Tibial nerve (tissue), 4 donors: ENCODE data around the gene TULP4. TPM values are rescaled to one million over a fixed set of nuclear protein-coding genes. Genes with fewer than 3 reads are reported as not detected.

Experiments used
- DNase-seq, 2 donors: peaks; one replicate each; pipeline ENCODE4 v3.0.0-alpha.2; 2019; ENCODE audit warnings: low spot score in 2 of 2
- H3K27ac ChIP-seq, 4 donors: fragments of 200-600 bp; sonication (generic) in 3 of 4; one replicate each; pipeline ENCODE4 v1.5.1; 2017 to 2019; ENCODE audit warnings: mild to moderate bottlenecking in 1 of 4
- H3K27me3 ChIP-seq, 2 donors: fragments of 200-600 bp; sonication (generic) in 1 of 2; one replicate each; pipeline versions ENCODE4 v1.5.1 to v1.6.0; 2017 to 2019
- H3K36me3 ChIP-seq, 3 donors: fragments of 200-600 bp; sonication (generic); one replicate each; pipeline ENCODE4 v1.5.1; 2018 to 2019
- H3K4me1 ChIP-seq, 4 donors: fragments of 200-600 bp; sonication (generic) in 3 of 4; one replicate each; pipeline ENCODE4 v1.5.1; 2017 to 2019
- H3K4me3 ChIP-seq, 4 donors: fragments of 200-600 bp; sonication (generic) in 3 of 4; one replicate each; pipeline ENCODE4 v1.5.1; 2017 to 2019; ENCODE audit warnings: mild to moderate bottlenecking in 1 of 4, moderate library complexity in 1 of 4
- H3K9me3 ChIP-seq, 4 donors: fragments of 200-600 bp; sonication (generic) in 3 of 4; one replicate each; pipeline ENCODE4 v1.5.1; 2017 to 2019
- EP300 ChIP-seq, 2 donors: sonication (generic); formaldehyde crosslinking; IDR thresholded peaks; one replicate each; pipeline ENCODE4 v1.6.1; 2017; ENCODE audit warnings: antibody characterized with exemption in 2 of 2, mild to moderate bottlenecking in 1 of 2
- POLR2A ChIP-seq, 2 donors: fragments of 450-650 bp; IDR thresholded peaks; one replicate each; pipeline ENCODE4 v1.6.1; 2017; ENCODE audit warnings: antibody characterized with exemption in 2 of 2, mild to moderate bottlenecking in 2 of 2, moderate library complexity in 2 of 2
- WGBS, 2 donors: methylation state at CpG; one replicate each; pipeline ENCODE4 v1.1.5; 2018; 5-methylcytosine and 5-hydroxymethylcytosine counted together
- total RNA-seq, 4 donors: library from RNA; depleted of rRNA; stranded (reverse); fragments of >200 nt; gene quantifications; one replicate each; pipeline ENCODE4 v1.1.0, GENCODE V29; 2016
- TF ChIP-seq, protein P1 (sequence below), 5 experiments: fragments of 200-600 bp in 3 of 5; fragments of 450-650 bp in 2 of 5; sonication (generic) in 3 of 5; IDR thresholded peaks; one replicate each; pipeline ENCODE4 v1.5.1; 2016 to 2019; ENCODE audit warnings: antibody characterized with exemption in 5 of 5, mild to moderate bottlenecking in 3 of 5, moderate library complexity in 2 of 5

Gene TULP4
- total RNA-seq, 4 donors from 2014 or later, result 91.2 to 109 (median 101) TPM

DNA sequence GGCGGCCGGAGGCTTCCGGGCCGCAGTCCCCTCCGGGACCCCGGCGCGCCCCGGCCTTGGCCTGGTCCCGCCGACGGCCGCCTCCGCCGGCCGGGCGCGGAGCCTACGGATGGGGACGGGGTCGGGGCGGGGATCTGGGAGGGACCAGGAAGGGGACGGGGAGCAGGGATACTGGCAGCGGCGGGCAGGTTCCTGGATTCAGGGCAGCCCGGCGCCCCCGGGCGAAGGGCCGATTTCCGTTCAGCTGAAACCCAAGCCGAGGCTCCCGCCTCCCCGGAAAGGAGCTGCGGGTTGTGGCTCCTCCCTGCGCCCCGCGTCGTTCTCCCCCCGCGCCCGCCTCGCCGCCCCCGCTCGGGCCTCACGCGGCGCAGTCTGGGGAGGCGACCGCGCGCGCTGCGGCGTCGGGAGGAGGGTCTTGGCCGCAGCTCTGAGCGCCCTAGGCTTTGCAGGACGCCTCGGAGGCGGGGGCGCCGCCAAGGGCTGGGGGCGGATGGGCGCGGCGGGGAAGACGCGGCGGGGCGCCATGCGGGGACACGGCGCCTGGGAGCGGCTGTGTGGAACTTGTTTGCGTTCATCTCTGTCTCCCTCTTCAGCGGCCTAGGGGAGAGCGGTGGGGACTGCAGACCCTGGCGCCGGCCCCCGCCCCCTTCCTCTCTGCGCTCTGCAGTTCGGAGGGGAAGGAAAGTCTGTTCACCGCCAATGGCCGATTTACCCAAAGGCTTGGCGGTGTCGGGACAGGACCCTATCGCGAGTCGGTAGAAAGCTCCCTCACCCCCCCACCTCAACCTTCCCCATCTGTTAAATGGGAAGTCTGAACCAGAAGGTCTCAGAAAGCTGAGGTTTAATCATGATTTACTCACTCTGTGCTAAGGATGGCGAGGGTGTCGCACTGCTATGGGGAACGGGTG lies 224.9 kb downstream of the TULP4 start:
- TF ChIP-seq POLR2A (IDR thresholded peaks at IDR 0.05), result no peak
- TF ChIP-seq, protein P1, sequence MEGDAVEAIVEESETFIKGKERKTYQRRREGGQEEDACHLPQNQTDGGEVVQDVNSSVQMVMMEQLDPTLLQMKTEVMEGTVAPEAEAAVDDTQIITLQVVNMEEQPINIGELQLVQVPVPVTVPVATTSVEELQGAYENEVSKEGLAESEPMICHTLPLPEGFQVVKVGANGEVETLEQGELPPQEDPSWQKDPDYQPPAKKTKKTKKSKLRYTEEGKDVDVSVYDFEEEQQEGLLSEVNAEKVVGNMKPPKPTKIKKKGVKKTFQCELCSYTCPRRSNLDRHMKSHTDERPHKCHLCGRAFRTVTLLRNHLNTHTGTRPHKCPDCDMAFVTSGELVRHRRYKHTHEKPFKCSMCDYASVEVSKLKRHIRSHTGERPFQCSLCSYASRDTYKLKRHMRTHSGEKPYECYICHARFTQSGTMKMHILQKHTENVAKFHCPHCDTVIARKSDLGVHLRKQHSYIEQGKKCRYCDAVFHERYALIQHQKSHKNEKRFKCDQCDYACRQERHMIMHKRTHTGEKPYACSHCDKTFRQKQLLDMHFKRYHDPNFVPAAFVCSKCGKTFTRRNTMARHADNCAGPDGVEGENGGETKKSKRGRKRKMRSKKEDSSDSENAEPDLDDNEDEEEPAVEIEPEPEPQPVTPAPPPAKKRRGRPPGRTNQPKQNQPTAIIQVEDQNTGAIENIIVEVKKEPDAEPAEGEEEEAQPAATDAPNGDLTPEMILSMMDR (IDR thresholded peaks at IDR 0.05), result no peak
- no peak for TF ChIP-seq EP300 (IDR thresholded peaks at IDR 0.05)
- 6 to 7% methylated on average over 42 to 77 of the region's 94 CpGs for WGBS, 2 donors
- peaks cover 0 to 22% (median 0%) of the 10 kb centered on the region in 4 donors for H3K9me3 ChIP-seq
- H3K36me3 ChIP-seq, result no peaks in the 10 kb centered on the region
- no peak overlapping the region for H3K27ac ChIP-seq
- H3K4me3 ChIP-seq, result peak overlapping the region in 3 of 4 donors; percentile 14 to 55 (median 40)
- H3K4me1 ChIP-seq, result peaks cover 0 to 18% (median 9%) of the 10 kb centered on the region in 4 donors
- no peak for DNase-seq
- H3K27me3 ChIP-seq, result peaks cover 0 to 42% of the 10 kb centered on the region in 2 donors

DNA sequence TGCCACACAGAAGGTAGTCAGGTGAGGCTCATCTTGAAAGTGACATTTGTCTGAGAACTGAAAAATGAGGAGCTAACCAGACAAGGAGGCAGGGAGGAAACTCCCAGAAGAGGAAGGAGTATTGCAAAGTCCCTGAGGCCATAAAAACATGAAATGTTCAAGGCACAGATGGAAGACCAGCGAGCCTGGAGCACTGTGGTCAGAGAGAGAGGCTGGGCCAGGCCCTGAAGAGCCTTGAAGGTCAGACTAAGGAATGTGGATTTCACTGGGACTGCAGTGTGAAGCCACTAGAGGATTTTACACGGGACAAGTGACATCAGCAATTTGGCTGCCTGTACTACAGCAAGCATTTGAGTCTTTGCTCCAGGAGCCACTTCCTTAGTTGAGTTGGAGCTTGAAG lies 226.5 kb downstream of the TULP4 start:
- Histone ChIP-seq H3K27ac (no peak overlapping the region), H3K9me3 (peaks cover 0 to 9% (median 0%) of the 10 kb centered on the region in 4 donors), H3K4me1 (peaks cover 0 to 18% (median 9%) of the 10 kb centered on the region in 4 donors), H3K36me3 (no peaks in the 10 kb centered on the region), H3K4me3 (no peak overlapping the region), H3K27me3 (peaks cover 0 to 42% of the 10 kb centered on the region in 2 donors)
- DNase-seq, result no peak
- WGBS, 2 donors, result 24 to 43% methylated on average over 2 of the region's 2 CpGs
- no peak for TF ChIP-seq EP300 (IDR thresholded peaks at IDR 0.05)
- TF ChIP-seq, protein P1 (IDR thresholded peaks at IDR 0.05), result no peak
- TF ChIP-seq POLR2A (IDR thresholded peaks at IDR 0.05), result no peak

DNA sequence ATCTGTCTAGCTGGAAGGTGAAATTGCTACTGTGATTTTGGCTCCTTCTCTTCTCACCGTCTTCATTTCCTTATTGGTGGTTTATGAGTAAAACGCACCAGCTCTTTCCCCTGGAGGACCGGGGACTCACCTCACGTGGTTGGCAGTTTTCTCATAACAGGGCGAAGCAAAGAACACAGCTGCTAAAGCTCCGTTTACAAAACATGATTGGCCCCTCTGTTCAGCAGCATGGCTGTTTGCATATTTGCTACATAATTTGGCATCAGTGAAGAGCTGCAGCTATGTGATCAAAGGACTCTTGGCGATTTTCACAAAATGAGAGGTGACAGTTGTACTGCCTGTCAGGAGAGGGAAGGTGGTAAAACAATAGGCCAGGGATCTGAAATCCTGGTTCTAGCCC lies 227.1 kb downstream of the TULP4 start:
- peaks cover 0 to 42% of the 10 kb centered on the region in 2 donors for H3K27me3 ChIP-seq
- DNase-seq, result no peak
- H3K4me1 ChIP-seq, result peaks cover 0 to 18% (median 9%) of the 10 kb centered on the region in 4 donors
- TF ChIP-seq, protein P1 (IDR thresholded peaks at IDR 0.05), result no peak
- TF ChIP-seq EP300 (IDR thresholded peaks at IDR 0.05) (no peak), POLR2A (IDR thresholded peaks at IDR 0.05) (no peak)
- H3K27ac ChIP-seq, result no peak overlapping the region
- no peaks in the 10 kb centered on the region for H3K36me3 ChIP-seq
- H3K4me3 ChIP-seq, result no peak overlapping the region
- 57 to 64% methylated on average over 7 of the region's 7 CpGs for WGBS, 2 donors
- H3K9me3 ChIP-seq, result peaks cover 0 to 6% (median 0%) of the 10 kb centered on the region in 4 donors

- H3K4me3 ChIP-seq, result no peak overlapping the region
- TF ChIP-seq, protein P1 (IDR thresholded peaks at IDR 0.05), result no peak
- TF ChIP-seq EP300 (IDR thresholded peaks at IDR 0.05), result no peak
- no peak for TF ChIP-seq POLR2A (IDR thresholded peaks at IDR 0.05)
- peaks cover 0 to 6% (median 0%) of the 10 kb centered on the region in 4 donors for H3K9me3 ChIP-seq
- peaks cover 0 to 18% (median 9%) of the 10 kb centered on the region in 4 donors for H3K4me1 ChIP-seq
- DNase-seq, result no peak
- peaks cover 0 to 42% of the 10 kb centered on the region in 2 donors for H3K27me3 ChIP-seq
- no peaks in the 10 kb centered on the region for H3K36me3 ChIP-seq
- H3K27ac ChIP-seq, result no peak overlapping the region
- WGBS, 2 donors, result 74 to 78% methylated on average over 6 of the region's 6 CpGs
Observed at GRCh38 chr6:158539881-158540280, 227.6 kb downstream of the TULP4 start.

GRCh38 chr6:158543606-158544185 lies 231.4 kb downstream of the TULP4 start:
- H3K27ac ChIP-seq, result no peak overlapping the region
- 83 to 85% methylated on average over 12 of the region's 12 CpGs for WGBS, 2 donors
- no peak overlapping the region for H3K4me3 ChIP-seq
- H3K27me3 ChIP-seq, result peaks cover 0 to 8% of the 10 kb centered on the region in 2 donors
- no peaks in the 10 kb centered on the region for H3K9me3 ChIP-seq
- no peak for TF ChIP-seq EP300 (IDR thresholded peaks at IDR 0.05)
- TF ChIP-seq, protein P1 (IDR thresholded peaks at IDR 0.05), result no peak
- no peak for TF ChIP-seq POLR2A (IDR thresholded peaks at IDR 0.05)
- peaks cover 0 to 8% (median 0%) of the 10 kb centered on the region in 4 donors for H3K4me1 ChIP-seq
- no peaks in the 10 kb centered on the region for H3K36me3 ChIP-seq
- DNase-seq, result no peak
